EL (cell line): Measurements from ENCODE around the gene AMBRA1.
A peak's percentile ranks its signal among the peaks of the same experiment; 100 is the strongest.
"Not testable (repeated sequence)": the region's sequence is repeated elsewhere in the genome, so short reads cannot be mapped to it uniquely, and the experiment has no call there.

Experiments used
- DNase-seq: peaks from one replicate; pipeline ENCODE4 v3.0.0-alpha.2; 2016

AMBRA1 gene

DNA sequence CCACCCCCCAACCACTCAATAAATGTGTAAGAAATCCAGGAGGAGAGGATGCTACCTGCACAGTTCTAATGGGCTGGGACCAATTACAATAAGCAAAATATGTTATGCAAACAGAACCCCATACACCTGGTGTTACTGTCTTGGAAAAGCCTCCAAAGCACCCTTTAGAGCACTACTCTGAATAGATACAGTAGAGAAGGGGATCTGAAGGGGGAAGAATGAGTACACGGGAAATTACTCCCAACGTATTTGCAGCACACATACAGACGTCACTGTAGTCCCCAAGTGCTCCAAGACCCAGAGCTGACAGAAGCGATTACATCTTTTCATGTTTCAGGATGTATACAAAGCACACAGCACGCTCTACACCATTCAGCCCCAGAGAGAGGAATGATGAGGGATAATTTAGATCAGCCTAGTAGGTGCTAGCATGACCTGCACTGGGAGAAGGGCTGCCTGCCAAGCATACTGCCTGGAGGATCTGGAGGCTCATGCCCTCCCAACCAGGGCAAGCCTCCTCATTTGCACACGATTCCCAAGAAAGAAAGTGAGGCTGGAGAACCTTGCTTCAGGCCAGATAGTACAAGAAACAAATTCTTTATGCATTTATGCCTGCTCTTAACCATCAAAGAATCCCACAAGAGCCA, 63.8 kb downstream of the AMBRA1 start:
- no peak for DNase-seq

DNA sequence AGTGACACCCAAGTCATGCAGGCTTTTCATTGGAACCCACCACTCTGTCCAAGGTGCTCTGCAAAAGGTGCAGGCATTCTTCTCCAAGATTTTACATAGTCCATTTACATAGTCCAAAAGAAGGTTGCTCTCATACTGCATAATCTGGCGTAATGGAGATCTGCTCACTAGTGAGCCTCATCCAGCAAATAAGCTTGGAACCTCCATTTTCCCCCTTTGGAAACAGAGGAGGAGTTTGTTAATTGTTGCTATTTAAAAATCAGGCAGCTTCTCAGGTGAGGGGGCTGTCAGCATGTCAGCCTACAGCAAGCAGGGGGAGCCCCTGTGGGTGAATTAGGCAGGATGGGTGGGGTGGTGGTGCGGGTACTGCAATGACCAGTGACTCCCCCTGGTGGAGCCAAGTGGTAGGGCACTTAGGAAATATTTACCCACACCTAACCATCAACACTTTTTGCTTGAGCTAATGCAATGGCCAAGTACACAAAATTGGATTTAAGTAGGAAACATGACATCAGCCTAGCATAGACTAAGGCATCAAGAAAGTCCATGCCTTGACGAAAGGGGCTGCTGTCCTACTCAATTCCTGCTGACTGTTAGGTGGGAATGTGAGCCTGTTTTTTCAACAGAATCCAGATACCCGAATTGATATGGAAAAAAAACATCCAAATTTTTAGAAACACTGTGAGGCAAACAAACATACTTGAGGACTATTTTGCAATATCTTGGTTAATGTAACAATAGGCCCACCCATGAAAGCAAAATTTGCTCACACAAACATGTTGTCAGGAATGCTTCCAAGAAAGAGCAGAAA, 64.5 kb downstream of the AMBRA1 start:
- DNase-seq = peak; percentile 61

DNA sequence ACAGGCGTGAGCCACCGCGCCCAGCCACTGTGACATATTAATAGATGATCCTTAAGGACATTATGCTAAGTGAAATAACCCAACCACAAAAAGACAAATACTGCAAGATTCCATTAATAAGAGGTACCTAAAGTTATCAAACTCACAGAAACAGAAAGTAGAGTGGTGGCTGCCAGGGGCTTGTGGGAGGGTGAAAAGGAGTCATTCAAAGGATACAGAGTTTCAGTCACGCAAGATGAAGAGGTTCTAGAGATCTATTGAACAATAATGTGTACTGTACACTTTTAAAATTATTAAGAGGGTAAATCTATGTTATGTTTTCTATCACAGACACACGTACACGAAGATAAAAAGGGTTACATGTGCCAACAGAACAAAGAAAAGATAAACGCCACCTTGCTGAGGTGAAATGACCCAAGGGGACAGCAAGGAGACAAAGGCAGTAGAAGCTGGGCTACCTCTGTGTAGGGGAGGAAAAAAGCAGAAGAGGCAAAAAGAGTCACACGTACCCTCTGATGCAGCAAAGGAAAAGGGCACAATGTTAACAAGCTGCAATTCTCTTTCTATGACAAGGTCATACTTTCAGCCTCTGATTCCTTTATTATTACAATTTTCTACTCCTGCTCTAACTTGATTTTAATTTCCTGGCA, 65.3 kb downstream of the AMBRA1 start:
- no peak for DNase-seq

DNA sequence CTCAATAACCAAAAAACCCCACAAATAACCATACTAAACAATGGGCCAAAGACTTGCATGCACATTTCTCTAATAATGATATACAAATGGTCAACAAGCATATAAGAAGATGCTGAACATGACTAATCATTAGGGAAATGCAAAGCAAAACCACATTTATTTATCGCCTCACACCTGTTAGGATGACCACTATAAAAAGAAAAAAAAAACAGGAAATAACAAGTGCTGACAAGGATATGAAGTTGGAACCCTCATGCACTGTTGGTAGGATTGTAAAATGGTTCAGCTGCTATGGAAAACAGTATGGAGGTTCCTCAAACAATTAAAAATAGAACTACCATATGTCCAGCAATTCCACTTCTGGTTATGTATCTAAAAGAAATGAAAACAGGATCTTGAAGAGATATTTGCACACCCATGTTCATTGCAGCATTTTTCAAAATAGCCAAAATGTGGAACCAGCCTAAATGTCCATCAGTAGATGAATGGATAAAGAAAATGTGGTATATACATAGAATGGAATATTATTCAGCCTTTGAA, 66.2 kb downstream of the AMBRA1 start:
- DNase-seq = no peak

DNA sequence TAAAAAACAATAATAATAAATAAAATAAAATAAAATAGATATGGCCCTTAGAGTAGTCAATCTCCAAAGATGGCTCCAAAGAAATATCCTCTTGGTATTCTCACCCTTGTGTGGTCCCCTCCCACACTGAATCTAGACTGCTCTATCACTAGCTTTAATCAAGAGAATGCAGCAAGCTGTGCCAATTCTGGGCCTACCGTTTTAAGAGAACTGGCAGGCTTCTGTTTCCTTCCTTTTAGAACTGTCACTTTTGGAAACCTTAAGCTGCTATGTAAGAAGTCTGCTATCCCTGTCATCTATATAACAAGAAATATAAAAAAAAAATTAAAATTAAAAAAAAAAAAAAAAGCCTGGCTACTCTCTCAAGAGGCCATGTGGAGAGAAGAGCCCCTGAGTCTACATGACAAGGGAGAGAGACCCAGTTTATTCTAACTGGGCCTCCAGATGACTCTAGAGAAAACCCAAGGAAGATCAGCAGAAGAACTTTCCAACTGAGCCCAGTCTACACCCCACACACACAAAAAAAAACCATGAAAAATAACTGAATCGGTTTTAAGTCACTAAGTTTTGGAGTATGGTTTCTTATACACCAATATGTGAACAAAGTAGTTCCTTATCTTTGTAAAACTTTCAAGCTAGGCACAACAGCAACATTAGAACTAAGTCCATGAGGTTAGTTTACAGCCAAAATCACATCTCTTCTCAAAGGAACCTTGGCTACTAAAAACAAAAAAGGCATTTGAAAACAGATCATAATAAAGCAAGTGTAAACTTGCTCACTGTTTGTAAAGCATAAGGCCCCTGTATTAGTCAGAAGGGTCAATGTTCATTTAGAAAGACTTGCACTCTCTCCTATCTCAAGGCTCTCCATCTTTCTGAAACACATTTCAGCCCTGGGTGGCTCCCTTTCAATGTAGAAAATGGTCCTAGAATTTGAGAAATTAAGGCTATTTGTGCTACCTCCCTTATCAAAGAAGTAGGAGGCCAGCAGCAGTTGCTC, 67.3 kb downstream of the AMBRA1 start:
- no peak for DNase-seq

DNA sequence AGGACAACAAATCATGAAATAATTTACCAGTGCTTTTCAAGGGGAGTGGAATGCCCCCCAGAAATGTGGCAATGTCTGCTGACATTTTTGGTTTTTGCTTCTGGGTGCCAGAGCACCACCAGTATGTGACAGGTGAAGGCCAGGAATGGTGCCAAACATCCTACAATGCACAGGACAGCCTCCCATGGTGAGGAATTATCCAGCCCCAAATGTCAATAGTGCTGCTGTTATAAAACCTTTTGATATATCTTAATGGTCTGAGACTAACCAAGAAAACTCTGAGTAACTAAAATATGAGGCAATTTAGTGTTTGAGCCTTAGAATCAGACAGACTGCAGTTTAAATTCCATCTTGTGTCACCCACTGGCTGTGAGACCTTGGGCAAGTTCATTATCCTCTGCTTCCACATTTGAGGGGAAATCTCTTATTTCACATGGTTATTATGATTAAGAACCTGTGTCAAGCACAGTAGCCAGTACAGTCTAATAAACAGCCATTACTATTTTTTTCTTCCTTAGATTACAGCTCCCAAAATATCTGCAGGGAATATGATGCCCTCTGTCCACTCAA, 69.5 kb downstream of the AMBRA1 start:
- no peak for DNase-seq

DNA sequence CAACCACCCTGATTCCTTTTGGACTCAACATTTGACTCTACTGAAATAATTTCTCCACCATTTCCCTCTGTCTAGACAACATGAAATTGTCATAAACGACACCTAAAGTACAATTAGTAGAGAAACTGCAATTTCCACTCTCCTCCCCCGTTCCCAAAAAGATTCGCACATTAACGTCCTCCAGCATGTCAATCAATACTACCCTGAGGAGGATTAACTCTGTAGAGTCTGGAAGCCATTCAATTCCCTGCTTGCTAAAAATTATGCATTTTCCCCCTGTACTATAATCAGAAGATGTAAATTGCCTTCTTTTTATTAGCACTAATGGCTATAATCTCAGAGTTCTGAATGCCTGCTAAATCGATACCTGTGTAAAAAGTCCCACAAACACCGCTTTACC, 70.5 kb downstream of the AMBRA1 start:
- no peak for DNase-seq

DNA sequence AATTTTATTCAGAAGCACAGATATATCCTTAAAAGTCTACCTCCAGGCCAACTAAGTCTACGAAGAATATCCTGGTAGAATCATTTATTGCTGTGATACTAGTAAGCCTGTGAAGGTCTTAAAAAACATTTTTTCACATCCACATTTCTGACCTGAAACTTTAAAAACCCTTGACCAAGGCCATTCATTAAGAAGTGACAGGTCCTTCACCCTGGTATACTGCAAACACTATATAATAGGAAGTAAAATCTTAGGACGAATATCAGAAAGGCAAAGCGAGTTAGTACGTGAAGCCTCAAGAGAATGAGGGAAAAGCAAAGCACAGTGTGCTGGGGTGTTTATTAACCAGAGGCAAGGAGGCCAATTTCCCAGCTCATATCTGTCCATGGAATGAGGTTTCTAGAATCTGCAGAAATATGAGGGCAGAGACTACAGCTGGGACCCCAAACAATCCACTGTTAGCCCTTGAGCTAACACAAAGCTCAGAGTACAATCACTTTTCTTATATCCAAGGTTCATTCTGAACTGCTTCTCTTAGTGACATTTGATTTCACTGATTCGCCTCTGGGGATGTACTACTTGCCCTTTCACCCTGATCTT, 71.0 kb downstream of the AMBRA1 start:
- no peak for DNase-seq

DNA sequence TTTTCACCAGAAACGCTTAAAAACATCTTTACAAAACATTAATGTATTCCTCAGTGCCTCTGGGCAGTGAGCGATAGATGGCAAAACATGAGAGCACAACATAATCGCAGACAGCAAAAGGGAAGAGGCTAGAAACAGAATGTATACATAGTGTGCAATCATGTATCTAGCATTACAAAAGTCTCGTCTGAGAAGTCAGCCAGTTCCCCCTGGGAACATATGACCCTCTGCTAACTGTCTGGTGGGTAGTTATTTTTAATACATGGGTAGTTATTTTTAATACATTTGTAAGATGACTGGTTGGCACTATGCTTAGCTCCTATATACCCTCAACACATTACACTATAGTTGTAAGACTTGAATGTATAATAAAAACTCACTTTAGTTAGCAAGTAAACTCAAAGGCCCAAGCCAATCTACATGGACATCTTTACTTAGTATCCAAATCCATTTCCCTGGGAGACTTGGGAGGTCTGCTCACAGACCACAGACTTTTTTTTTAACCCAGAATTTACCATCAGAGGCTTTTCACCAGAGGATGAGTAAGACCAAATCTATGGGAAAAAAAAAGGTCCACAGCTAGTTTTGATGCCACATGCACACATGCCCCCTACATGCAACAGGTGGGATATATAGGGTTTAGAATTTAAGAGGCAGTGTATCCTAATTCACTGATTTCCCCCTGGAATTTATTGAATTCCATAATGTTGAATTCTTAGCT, 71.7 kb downstream of the AMBRA1 start:
- DNase-seq = peak; percentile 69

DNA sequence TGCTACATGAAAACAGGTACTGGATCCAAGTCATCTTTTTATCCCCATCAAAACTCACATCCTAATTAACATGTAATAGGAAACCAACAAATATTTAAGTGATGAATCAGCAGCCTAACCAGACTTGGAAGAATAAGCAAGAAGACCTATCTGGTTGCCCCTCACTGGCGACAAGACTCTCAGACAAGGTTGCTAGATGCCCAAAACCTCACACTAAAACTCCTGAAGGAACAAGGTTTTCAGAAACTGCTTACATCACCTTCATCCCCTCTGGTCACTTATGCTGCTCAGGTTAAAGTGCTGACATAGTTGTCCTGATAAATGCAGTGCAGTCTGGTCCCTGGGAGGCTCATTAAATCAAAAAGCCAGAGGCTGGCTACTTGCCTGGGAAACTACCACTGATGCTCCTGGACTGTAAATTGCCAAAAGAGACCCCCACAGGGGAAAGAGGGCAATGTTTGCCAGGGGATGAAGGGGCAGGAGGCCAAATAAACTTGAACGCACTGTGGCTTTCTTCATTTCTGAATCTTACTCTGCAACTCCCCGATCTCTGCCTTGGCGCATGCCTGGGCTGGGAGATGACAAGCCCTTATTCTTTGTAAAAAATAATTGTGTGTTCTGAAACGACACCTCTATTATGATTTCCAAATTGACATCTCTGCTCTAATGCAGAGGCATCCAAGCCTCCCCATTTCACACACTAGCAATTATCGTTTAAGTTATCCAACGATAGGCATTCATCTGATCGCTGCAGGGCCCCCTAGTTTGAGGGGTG, 72.7 kb downstream of the AMBRA1 start:
- DNase-seq = peak; percentile 79

DNA sequence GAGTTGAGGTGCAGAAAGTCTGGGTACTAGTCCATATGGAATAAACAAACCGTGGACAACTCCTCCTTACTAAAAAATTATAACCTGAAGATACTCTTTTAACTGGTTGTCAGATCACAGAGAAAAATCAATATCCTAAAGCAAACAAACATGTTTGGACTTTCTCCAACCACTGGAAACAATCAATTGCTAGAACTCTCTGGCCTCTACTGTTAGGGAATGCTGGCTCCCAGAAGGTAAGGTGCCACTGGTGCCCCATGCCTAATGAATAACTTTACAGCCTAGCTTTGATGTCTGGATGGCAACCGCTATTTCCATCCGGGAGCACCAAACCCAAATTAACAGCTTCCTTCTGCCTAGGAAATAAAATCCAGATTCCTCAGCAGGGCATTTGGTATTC, 74.5 kb downstream of the AMBRA1 start:
- DNase-seq = no peak

DNA sequence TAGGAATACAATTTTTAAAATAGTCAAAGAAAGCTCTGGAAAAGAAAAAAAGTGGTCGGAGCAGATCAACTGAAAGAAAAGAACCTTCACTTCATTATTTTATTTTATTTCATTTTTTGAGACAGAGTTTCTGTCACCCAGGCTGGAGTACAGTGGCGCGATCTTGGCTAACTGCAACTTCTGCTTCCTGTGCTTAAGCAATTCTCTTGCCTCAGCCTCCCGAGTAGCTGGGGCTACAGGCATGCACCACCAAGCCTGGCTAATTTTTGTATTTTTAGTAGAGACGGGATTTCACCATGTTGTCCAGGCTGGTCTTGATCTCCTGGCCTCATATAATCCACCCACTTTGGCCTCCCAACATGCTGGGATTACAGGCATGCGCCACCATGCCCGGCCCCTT, 74.9 kb downstream of the AMBRA1 start:
- not testable (repeated sequence) for DNase-seq

DNA sequence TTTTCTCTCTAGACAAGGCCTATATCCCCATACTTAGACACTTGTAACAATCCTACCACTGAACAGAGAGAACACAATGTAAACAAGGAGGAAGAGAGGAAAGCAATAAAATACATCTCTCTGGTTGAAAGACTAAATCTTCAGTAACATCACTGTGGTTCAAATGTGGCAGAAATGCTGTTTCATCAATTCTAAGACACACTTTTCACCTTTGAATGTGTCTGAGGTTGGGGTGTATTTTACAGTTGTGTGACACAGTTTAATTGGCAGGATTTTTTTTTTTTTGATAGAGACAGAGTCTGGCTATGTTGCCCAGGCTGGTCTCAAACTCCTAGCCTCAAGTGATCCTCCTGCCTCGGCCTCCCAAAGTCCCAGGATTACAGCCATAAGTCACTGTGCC, 79.5 kb downstream of the AMBRA1 start:
- DNase-seq = no peak

DNA sequence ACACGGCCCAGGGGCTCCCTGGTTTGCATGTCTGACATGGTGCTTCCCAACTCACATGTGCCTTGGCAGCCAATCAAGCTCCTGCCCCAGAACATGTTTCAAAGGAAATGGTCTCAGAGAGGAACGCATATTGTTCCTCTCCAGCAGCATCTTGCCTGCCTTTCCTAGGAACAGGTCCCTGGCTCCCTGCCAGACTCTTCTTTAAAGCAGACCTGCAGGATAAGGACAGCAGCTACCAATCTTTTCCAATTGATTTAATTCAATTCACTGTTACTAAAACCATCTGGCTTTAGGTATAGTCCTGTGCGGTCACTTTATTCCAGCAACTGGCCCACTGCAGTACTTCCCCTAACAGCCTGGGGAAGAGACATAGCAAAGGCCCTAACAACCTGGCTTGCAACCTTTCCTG, 79.9 kb downstream of the AMBRA1 start:
- DNase-seq = peak; percentile 17

DNA sequence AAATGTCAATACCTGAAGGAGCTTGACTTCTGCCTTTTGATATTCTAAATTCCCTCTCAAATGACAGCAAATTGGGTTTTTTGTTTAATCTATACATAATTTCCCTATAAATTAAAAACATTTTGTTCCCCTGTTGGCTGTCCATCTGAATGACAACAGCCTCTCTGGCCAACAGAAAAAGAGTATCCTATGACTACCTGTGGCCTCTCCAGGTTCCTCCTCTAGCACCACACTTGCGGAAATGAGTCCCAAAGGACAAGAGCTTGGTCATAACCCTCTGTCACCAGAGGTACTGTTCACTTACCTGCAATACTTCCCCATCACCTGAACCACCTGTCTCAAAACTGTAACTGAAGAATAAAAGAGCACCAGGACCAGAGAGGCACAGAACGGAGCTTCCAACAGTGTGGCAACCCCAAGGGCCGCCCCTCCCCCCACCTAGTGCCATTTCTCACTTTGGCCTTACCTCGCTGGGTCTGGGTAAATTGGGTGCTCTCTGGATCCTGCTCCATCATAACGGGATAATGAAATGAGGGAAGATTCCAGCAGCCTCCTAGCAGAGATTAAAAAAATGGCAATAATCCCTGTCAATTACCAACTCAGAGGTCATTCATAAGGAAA, 81.5 kb downstream of the AMBRA1 start:
- DNase-seq = no peak

DNA sequence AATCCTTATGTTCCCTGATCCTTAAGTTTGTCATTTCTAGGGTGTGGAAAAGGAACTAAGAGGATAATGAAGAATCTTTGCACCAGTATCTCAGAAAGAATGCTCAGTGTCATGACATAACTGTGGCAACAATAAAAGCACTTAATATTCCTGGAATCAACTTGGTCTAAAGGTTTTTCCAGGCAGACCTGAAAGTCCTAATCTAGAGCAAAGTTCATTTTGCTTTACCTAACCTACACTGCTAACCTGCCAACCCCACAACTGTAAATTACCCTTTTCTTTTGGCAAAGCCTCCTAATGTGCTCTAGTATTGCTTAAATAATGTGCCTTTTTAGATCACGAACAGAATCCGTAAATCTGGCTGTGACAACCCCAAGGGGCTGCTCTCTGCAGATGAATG, 82.5 kb downstream of the AMBRA1 start:
- DNase-seq = no peak

DNA sequence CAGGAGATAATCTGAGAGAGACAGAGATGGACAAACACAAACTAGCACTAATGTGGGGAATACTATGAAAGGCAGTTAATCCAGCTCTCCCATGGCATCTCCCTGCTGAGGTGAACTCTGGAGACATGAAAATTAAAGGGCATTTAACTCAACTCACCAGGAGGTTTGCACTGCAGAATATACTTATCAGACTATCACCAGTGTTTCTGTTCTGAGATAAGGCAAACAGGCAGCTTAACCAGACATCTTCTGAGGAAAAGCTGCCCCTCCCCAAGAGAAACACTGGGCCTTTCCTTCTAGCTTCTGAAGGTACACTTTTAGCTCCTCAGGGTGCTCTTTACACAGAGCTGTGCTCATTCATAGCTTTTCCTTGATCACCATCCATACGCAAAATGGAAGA, 85.5 kb downstream of the AMBRA1 start:
- DNase-seq = no peak

DNA sequence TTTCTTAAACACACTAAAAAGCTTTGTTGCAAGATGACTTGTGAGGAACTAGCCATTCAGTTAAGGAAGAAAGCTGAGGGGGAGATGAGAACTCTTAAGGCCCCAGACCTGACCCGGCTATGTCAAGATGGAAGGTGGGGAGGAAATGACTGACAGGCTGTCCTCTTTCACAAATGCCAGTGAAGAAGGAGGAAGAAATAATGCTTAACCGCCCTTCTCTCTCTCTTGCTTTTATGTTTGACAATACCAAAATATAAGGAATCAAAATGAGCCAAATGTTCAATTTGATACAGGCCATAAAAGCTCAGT, 87.4 kb downstream of the AMBRA1 start:
- DNase-seq = no peak

DNA sequence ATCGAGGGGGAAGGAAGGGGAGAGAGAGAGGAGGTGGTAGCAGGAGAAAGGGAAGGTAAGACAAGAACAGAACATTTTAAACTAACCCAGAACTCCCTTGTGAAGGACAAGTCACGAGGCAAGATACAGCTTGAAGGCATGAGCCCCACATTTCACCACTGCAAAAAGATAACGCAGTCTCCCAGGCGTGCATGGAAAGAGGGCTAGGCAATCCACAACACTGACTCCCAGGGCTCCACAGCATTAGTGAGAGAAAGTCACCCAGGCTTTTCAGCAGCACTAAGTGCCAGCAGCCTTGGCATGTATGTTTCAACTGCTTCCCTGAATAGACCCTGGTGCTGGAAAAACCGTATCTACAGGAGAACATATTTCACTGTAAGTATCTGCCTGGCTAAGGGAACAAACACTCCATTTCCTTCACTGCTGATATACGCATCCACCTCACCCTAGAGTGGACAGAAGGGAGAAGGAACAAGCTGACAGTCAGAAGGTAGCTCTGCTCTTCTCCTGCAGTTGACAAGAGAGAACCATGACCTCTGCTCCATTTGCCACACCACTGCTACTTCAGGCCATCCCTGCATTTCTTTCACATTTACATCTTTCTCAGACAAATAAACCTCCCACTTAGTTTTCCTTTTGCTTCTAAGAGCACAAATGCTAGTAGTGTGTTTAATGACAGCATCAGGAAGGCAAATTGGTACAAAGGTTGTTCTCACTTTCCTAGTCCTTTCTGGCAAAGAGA, 87.9 kb downstream of the AMBRA1 start:
- no peak for DNase-seq
